Right lobe of liver (tissue), 6 donors: ENCODE measurements around the gene ATP5PD. TPM values are rescaled to one million over a fixed set of nuclear protein-coding genes. Genes with fewer than 3 reads are reported as not detected.
A peak's percentile ranks its signal among the peaks of the same experiment; 100 is the strongest.

Experiments used
- ATAC-seq, 4 donors: fragments of 200-7000 bp; cut with Tn5 transposase; one replicate each; pipeline ENCODE4 v1.9.1; 2020; ENCODE audit warnings: mild to moderate bottlenecking in 4 of 4, moderate library complexity in 4 of 4
- DNase-seq, 3 donors: peaks; one replicate each; pipeline ENCODE4 v3.0.0-alpha.2; 2020
- H3K27ac ChIP-seq, 3 donors: fragments of 200-600 bp; one replicate each; pipeline ENCODE4 v1.8.0; 2022
- H3K27me3 ChIP-seq, 2 donors: fragments of 200-600 bp; one replicate each; pipeline ENCODE4 v1.8.0; 2022
- H3K36me3 ChIP-seq, 4 donors: fragments of 200-600 bp; sonication (generic) in 1 of 4; one replicate each; pipeline versions ENCODE4 v1.5.1 to v1.8.0; 2017 to 2022; ENCODE audit warnings: control low read depth in 1 of 4
- H3K4me1 ChIP-seq, 4 donors: fragments of 200-600 bp; sonication (generic) in 1 of 4; one replicate each; pipeline versions ENCODE4 v1.5.1 to v1.8.0; 2017 to 2022; ENCODE audit warnings: control low read depth in 1 of 4
- H3K4me3 ChIP-seq, 3 donors: fragments of 200-600 bp; one replicate each; pipeline ENCODE4 v1.8.0; 2022
- H3K9me3 ChIP-seq, 4 donors: fragments of 200-600 bp; sonication (generic) in 1 of 4; one replicate each; pipeline versions ENCODE4 v1.5.1 to v1.8.0; 2017 to 2022; ENCODE audit warnings: control low read depth in 1 of 4
- POLR2A ChIP-seq: fragments of 450-650 bp; IDR thresholded peaks from one replicate; pipeline ENCODE4 v1.6.1; 2017; ENCODE audit warnings: antibody characterized with exemption, mild to moderate bottlenecking
- WGBS: methylation state at CpG from one replicate; pipeline ENCODE4 v1.1.6; 2018; ENCODE audit warnings: low coverage, low lambda C conversion rate; ENCODE audit not compliant: insufficient coverage; ENCODE audit errors: missing lambda C conversion rate; 5-methylcytosine and 5-hydroxymethylcytosine counted together
- intact Hi-C, 2 donors: fragments of 100-400 bp; cut with DNase I; formaldehyde crosslinking; loops; one replicate each; pipeline versions ENCODE4 v1.11.2 to v1.14.1; 2022
- long read RNA-seq: library from polyadenylated mRNA; unstranded; transcript quantifications from one replicate; pipeline ENCODE4 v2.0.0, GENCODE V29; 2019
- total RNA-seq, 6 experiments: library from RNA; depleted of rRNA in 2 of 6; stranded (reverse); fragments of >200 nt in 2 of 6; fragmentation: NEBNext Ultra II Directional in 3 of 6; extraction: Animal tissue kit (Norgen Biotek cat#: 25700) in 3 of 6; gene quantifications; one replicate each; pipeline versions ENCODE4 v1.1.0 to v1.2.4, GENCODE V29; 2016 to 2023
- TF ChIP-seq, protein P1 (sequence below), 4 donors: fragments of 200-600 bp in 3 of 4; fragments of 450-650 bp in 1 of 4; IDR thresholded peaks; one replicate each; pipeline versions ENCODE4 v1.5.1 to v1.8.0; 2016 to 2022; ENCODE audit warnings: antibody characterized with exemption in 4 of 4, mild to moderate bottlenecking in 2 of 4
- donor health status: DM: no; HTN: yes; CAD: no.
- donor health status: DM: no; HTN: no; CAD: no.
- donor health status: DM: no; HTN: no; CAD: no.
- donor health status: DM: no; HTN: yes; CAD: no.
- donor health status: DM: no; HTN: yes; CAD: no.

The ATP5PD gene
- 100 to 1,000 TPM; 145 to 262 (median 179) TPM for total RNA-seq
- long read RNA-seq, transcript ATP5PD-201 (6 exons, 603 nt) = major isoform, 44 of 71 reads
- long read RNA-seq, partial matches to known transcripts = 24 of 71 reads
- long read RNA-seq, other reads (novel, unspliced or antisense) = 3 of 71 reads

DNA sequence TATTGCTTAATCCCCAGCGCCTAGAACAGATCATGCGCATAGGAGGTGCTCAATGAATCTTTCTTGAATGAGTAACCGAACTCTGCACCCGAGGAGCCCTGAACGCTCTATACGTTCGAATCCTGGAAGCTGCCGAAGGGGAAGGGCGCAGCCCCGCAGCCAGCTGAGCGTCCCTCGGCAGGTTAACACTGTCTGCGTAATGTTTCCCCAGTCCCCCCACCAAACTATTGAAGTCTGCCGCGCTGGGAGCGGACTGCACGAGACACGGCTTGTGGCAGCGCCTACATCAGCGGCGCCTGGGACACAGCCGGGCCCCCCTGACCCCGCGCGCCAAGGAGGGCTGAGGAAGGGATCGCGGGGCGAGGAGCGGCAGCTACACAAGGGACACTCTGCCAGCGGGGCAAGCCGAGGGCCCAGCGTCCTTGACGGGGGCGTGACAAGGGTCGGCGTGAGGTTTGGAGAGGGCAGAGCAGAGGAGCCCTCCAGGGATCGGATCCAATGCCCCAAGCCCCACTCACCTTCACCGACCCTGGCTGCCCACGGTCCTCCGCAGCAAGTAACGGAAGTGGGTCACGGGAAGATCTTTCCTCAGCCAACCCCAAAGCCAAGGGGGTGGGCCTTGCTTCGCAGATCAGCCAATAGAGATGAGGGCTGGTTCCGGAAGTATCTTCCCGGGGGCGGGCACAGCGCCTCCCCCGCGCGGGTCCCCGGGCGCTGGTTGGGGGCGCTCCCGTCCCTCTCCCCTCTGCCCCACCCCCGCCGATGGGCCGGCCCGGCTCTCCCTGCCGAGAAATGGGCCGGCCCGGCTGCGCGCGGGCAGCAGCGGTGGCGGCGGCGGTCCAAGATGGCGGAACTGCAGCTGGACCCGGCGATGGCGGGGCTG lies at the start of gene ATP5PD, which contains the start of gene KCTD2:
Gene ATP5PD, minus strand, starts transcription at position 563 of the 883 bp plus-strand sequence. CDS start 4,319 bp downstream, outside the sequence.
Gene KCTD2, plus strand, starts transcription at position 819 of the 883 bp plus-strand sequence. Its CDS starts 26 bp downstream, at position 845.
- no peaks in the 10 kb centered on the region for H3K9me3 ChIP-seq
- peak within 1 kb of the TSS; percentile 64 to 85 (median 79) for H3K27ac ChIP-seq
- peaks cover 0 to 14% (median 6%) of the 10 kb centered on the region in 4 donors for H3K36me3 ChIP-seq
- peak; percentile 85 for TF ChIP-seq POLR2A
- TF ChIP-seq, protein P1, sequence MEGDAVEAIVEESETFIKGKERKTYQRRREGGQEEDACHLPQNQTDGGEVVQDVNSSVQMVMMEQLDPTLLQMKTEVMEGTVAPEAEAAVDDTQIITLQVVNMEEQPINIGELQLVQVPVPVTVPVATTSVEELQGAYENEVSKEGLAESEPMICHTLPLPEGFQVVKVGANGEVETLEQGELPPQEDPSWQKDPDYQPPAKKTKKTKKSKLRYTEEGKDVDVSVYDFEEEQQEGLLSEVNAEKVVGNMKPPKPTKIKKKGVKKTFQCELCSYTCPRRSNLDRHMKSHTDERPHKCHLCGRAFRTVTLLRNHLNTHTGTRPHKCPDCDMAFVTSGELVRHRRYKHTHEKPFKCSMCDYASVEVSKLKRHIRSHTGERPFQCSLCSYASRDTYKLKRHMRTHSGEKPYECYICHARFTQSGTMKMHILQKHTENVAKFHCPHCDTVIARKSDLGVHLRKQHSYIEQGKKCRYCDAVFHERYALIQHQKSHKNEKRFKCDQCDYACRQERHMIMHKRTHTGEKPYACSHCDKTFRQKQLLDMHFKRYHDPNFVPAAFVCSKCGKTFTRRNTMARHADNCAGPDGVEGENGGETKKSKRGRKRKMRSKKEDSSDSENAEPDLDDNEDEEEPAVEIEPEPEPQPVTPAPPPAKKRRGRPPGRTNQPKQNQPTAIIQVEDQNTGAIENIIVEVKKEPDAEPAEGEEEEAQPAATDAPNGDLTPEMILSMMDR (IDR thresholded peaks at IDR 0.05) = peak in 1 of 4 donors; percentile 17
- peak within 1 kb of the TSS; percentile 51 to 97 (median 90) for H3K4me3 ChIP-seq
- H3K4me1 ChIP-seq = peaks cover 0 to 21% (median 10%) of the 10 kb centered on the region in 4 donors
- ATAC-seq = peak; percentile 96 to 100 (median 98)
- no peaks in the 10 kb centered on the region for H3K27me3 ChIP-seq
- intact Hi-C loops = no loop called here
- WGBS = 1% methylated on average over 27 of the region's 72 CpGs
- DNase-seq = peak; percentile 95 to 96 (median 96)

DNA sequence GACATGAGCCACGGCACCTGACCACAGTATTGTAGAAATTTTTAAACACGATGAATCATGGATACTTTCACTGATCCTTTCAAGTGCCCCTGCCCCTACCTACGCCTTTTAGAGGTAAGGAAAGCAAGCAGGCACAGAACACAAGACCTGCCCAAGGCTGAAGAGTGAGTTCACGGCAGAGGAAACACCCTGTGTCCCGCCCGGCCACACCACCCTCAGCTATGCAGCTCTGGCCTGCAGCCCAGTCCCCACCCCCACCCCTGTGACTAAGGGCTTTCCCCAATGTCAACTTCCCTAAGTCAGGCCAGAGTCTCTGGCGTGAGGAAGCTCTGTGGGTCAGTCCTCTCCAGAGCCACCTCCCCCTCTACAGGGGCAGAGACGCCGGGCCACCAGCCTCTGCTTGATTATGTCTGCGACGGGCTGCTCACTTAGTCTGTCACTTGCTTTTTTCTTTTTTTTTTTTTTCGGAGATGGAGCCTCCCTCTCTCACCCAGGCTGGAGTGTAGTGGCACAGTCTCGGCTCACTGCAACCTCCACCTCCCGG lies 49.4 kb upstream of the ATP5PD start:
- Histone ChIP-seq H3K36me3 (no peaks in the 10 kb centered on the region), H3K4me1 (peaks cover 0 to 12% (median 3%) of the 10 kb centered on the region in 4 donors), H3K4me3 (no peak overlapping the region), H3K9me3 (no peaks in the 10 kb centered on the region), H3K27ac (no peak overlapping the region), H3K27me3 (no peaks in the 10 kb centered on the region)
- DNase-seq (peak; percentile 67 to 82 (median 80)), ATAC-seq (peak; percentile 72 to 87 (median 80))
- TF ChIP-seq, protein P1 (IDR thresholded peaks at IDR 0.05) = no peak
- TF ChIP-seq POLR2A = no peak
- WGBS = 28% methylated on average over 11 of the region's 14 CpGs
- intact Hi-C loops = no loop called here

DNA sequence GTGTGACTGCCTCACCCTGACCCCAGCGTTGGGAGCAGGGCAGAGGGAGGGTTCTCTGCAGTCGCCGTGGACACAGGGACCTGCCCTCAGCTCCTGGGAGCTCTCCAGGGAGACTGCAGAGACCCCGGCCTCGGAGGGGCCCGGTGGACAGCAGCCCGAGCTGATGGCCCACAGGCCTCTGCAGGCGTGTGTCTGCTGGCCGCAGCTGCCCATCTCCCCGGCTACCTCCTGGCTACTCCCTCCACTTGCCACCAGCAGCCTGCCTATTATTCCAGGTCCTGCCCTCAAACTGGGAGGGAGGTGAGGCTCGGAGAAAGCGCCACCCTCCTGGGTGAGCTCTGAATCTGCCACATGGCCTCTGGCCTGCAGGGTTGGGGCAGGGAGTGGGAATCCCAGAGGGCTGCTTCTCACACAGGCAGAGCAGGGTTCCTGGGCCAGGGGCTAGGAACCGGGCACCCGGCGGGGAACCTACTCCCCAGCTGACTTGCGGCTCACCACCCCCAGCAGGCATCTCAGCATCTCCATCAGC lies 48.2 kb upstream of the ATP5PD start:
- Histone ChIP-seq H3K4me3 (no peak overlapping the region), H3K36me3 (no peaks in the 10 kb centered on the region), H3K9me3 (no peaks in the 10 kb centered on the region), H3K27me3 (no peaks in the 10 kb centered on the region), H3K27ac (no peak overlapping the region), H3K4me1 (peaks cover 0 to 18% (median 6%) of the 10 kb centered on the region in 4 donors)
- WGBS = no CpG with 5 or more reads among the region's 16 CpGs
- intact Hi-C loops = no loop called here
- DNase-seq (peak in 1 of 3 donors; percentile 44), ATAC-seq (no peak)
- no peak for TF ChIP-seq POLR2A
- TF ChIP-seq, protein P1 (IDR thresholded peaks at IDR 0.05) = no peak

DNA sequence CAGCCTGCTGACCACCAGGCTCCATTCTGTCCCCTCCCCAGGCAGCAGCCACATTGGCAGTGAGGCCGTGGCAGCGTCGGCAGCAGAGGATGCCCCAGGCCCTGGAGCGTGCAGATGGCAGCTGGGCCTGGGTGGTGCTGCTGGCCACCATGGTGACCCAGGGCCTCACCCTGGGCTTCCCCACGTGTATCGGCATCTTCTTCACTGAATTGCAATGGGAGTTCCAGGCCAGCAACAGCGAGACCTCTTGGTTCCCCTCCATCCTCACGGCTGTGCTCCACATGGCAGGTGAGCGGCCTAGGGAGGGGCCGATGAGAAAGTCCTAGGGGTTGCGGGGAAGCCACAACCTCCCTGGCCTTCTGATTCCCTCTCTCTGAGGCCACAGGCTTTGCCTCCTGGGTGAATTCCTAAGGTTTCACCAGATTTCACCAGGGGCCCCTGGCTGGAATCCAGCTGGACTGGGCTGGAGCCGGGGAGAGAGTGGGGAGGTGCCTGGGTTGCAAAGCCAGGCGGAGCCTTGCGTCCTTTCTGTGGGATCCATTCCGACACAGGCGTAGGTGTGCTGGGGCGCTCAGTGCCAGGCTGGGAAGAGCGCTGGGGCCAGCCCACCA lies 46.9 kb upstream of the ATP5PD start:
- Histone ChIP-seq H3K27me3 (no peaks in the 10 kb centered on the region), H3K4me1 (peaks cover 0 to 18% (median 6%) of the 10 kb centered on the region in 4 donors), H3K9me3 (no peaks in the 10 kb centered on the region), H3K4me3 (no peak overlapping the region), H3K27ac (no peak overlapping the region), H3K36me3 (no peaks in the 10 kb centered on the region)
- WGBS = no CpG with 5 or more reads among the region's 18 CpGs
- TF ChIP-seq, protein P1 (IDR thresholded peaks at IDR 0.05) = no peak
- TF ChIP-seq POLR2A = no peak
- intact Hi-C loops = no loop called here
- DNase-seq (peak in 1 of 3 donors; percentile 42), ATAC-seq (no peak)
